ENCODE measurements around the gene ZBTB1. TPM values are rescaled to one million over a fixed set of nuclear protein-coding genes. Genes with fewer than 3 reads are reported as not detected.

The ZBTB1 gene, protein sequence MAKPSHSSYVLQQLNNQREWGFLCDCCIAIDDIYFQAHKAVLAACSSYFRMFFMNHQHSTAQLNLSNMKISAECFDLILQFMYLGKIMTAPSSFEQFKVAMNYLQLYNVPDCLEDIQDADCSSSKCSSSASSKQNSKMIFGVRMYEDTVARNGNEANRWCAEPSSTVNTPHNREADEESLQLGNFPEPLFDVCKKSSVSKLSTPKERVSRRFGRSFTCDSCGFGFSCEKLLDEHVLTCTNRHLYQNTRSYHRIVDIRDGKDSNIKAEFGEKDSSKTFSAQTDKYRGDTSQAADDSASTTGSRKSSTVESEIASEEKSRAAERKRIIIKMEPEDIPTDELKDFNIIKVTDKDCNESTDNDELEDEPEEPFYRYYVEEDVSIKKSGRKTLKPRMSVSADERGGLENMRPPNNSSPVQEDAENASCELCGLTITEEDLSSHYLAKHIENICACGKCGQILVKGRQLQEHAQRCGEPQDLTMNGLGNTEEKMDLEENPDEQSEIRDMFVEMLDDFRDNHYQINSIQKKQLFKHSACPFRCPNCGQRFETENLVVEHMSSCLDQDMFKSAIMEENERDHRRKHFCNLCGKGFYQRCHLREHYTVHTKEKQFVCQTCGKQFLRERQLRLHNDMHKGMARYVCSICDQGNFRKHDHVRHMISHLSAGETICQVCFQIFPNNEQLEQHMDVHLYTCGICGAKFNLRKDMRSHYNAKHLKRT
- 19.7 and 21.3 TPM in 2 replicates for total RNA-seq (2014; rRNA removed; shearing (Covaris generic))
- polyA plus RNA-seq (2015; cell fraction: cytosol; rRNA removed): 14.7 and 15.8 TPM in 2 replicates
- polyA plus RNA-seq (2015; cell fraction: nucleus; rRNA removed): 35.1 and 36.5 TPM in 2 replicates

- DNase-seq (ENCODE audit: low read depth): peak; percentile 86
Observed at GRCh38 chr14:64504310-64504896, at the start of gene ZBTB1. Gene ZBTB1 (plus strand): TSS chr14:64504770. CDS start chr14:64521505, 16,735 bp downstream.

GRCh38 chr14:64459405-64460136, 45.0 kb upstream of the ZBTB1 start:
- no peak for DNase-seq (ENCODE audit: low read depth)

DNA sequence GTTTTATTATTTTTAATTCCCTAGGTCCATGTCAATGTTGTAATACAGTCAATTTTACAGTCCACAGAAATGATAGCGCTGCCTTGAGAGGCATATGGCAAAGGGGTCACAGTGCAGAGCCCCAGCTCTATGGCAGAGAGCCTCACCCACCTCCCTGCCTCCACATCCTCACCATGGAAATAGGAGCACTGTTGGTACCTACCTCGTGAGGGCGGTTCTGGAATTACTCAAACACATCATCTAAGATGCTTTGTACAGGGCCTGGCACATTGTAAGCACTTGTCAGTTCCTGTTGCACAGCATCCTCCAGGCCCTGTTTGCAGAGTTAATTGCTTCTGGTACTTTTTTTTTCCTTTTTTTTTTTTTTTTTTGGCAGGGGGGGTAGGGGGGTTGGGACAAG, 43.3 kb upstream of the ZBTB1 start:
- no peak for DNase-seq (ENCODE audit: low read depth)

DNA sequence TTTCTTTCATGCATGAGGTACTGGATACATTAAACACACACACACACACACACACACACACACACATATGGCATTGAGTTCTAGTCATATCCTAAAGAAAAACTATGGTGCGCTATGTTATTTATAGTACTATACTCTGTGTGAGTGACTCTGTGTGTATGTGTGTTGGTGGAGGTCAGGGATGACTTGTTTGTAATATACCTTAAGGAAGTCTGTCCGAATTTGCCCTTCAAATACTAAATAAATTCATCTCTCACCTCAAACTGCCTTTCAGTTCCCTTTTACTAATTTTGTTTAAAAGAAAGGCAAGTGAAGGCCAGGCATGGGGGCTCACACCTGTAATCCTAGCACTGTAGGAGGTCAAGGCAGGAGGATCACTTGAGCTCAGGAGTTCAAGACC, 41.4 kb upstream of the ZBTB1 start:
- DNase-seq (ENCODE audit: low read depth): no peak

DNA sequence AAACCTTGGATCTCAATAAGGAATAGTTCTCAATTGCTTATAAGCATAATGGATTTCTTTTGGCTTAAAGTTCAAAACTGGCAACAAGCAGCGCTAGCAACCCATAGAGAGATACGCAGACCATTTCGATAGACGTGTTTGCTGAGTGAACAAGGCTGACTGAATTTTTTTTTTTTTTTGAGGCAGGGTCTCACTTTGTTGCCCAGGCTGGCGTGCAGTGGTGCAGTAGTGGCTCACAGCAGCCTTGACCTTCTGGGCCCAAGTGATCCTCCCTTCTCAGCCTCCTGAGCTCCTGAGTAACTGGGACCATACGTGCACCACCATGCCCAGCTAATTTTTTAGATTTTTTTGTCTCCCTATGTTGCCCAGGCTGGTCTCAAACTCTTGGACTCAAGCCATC, 40.7 kb upstream of the ZBTB1 start:
- no peak for DNase-seq (ENCODE audit: low read depth)

GRCh38 chr14:64464651-64465050, 39.9 kb upstream of the ZBTB1 start:
- no peak for DNase-seq (ENCODE audit: low read depth)

DNA sequence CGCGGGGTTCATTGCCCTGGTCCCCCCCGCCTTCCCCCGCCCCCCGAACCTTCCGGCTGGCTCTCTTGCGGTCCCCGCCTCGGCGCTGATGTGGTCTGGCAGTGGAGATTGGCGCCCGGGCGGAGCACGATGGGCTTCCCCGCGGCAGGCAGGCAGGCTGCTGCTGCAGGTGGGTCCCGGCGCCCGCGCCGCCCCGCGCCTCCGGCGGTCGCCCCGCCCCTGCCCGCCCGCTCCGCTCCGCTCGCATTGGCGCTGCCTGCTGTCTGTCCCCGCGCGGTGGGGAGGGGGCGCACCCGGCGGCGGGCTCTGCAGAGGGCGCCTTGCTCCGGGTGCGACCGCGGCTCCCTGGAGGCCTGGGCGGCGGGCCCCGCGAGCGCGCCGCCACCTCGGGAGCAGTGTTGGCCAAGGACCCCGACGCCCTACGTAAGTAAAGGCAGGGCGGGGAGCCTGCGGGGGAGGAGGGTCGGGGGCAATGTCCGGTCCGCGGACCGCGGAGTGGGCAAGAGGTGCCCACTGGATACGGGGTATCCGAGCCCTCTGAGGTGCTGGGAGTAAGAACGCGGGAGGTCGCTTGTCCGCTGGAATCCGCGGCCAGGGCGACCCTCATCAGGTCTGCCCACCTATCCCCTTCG, 39.3 kb upstream of the ZBTB1 start, which contains the start of gene AKAP5:
Gene AKAP5 (plus strand): TSS at position 309 of the 632 bp plus-strand sequence. CDS start 2,896 bp downstream, outside the sequence.
- peak; percentile 10 for DNase-seq (ENCODE audit: low read depth)

GRCh38 chr14:64465831-64466554, 38.6 kb upstream of the ZBTB1 start:
- peak; percentile 26 for DNase-seq (ENCODE audit: low read depth)

DNA sequence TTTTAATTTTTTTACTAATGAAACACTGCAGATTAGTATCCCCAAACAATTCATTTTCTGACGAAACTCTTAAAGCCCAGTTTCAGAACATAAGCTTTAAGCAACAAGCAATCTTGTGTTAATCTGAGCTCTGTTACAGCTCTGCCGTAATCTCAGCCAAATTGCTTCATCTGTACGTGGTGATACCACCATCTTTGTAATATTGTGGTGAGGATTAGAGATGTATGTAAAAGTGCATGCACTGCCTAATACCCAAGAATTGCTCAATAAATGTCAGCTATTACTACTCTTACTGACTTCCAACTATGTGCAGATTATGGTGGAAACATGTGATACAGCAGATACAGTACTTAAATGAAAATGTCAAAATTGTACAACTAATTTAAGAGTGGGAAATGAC, 37.5 kb upstream of the ZBTB1 start:
- DNase-seq (ENCODE audit: low read depth): no peak

- DNase-seq (ENCODE audit: low read depth): no peak
Observed at GRCh38 chr14:64467566-64467965, 37.0 kb upstream of the ZBTB1 start.

GRCh38 chr14:64468451-64468850, 36.1 kb upstream of the ZBTB1 start:
- DNase-seq (ENCODE audit: low read depth): no peak

GRCh38 chr14:64474041-64474440, 30.5 kb upstream of the ZBTB1 start:
- no peak for DNase-seq (ENCODE audit: low read depth)

DNA sequence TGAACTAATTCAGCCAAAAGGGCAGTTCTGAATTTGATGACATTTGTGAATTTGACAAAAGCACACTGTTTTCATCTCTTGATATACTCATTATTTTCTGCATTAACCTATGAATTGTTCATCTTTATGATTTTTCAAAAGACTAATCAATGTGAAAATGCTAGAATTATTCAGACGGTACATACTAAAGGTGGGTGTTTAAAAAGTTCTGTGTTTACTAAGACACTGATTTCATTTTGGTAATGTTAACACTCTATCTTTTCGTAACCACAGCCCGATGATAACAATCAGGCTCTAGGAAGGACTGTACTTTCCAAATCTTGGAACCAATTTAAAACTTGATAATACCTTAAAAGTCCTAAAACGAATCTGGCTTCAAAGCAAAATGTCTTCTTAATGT, 29.9 kb upstream of the ZBTB1 start:
- no peak for DNase-seq (ENCODE audit: low read depth)

GRCh38 chr14:64475585-64476273, 28.8 kb upstream of the ZBTB1 start:
- no peak for DNase-seq (ENCODE audit: low read depth)

GRCh38 chr14:64476438-64476837, 28.1 kb upstream of the ZBTB1 start:
- no peak for DNase-seq (ENCODE audit: low read depth)

GRCh38 chr14:64478634-64479250, 25.8 kb upstream of the ZBTB1 start:
- DNase-seq (ENCODE audit: low read depth): no peak

- DNase-seq (ENCODE audit: low read depth): no peak
Observed at GRCh38 chr14:64488590-64489099, 15.9 kb upstream of the ZBTB1 start.

- DNase-seq (ENCODE audit: low read depth): no peak
Observed at GRCh38 chr14:64491637-64492036, 12.9 kb upstream of the ZBTB1 start.

DNA sequence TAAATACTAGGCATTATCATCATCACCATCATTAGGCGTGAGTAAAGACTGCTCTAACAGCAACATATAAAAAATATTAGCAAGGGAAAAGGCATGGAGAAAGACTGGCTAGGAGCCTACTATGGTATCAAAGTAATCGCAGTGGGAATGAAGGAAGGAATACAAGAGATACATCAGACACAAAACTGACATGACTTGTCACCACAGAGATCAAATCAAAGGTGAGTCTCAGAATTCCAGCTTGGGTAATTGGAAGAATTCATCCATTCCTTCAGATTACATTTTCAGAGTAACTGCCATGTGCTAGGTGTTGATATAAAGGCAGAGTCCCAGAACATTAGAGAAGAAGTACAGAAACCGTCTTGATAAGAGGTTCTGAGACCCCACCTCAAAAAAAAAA, 11.1 kb upstream of the ZBTB1 start:
- no peak for DNase-seq (ENCODE audit: low read depth)
